Right renal cortex interstitium (tissue), 3 donors: ENCODE data around the gene ICAM4. TPM values are rescaled to one million over a fixed set of nuclear protein-coding genes. Genes with fewer than 3 reads are reported as not detected.
"Not testable (repeated sequence)": the region's sequence is repeated elsewhere in the genome, so short reads cannot be mapped to it uniquely, and the experiment has no call there.

Experiments
- DNase-seq, 3 donors: peaks; one replicate each; pipeline ENCODE4 v3.0.0-alpha.2; 2013; ENCODE audit warnings: low read depth in 3 of 3, low spot score in 2 of 3
- polyA plus RNA-seq, 3 donors: library from polyadenylated mRNA; unstranded; fragments of 120-200 nt; gene quantifications; one replicate each; pipeline ENCODE4 v1.2.1, GENCODE V29; 2013; ENCODE audit not compliant: insufficient read length in 3 of 3

The ICAM4 gene
- polyA plus RNA-seq, 3 donors = 0.21 to 0.55 TPM; not detected in 1

DNA sequence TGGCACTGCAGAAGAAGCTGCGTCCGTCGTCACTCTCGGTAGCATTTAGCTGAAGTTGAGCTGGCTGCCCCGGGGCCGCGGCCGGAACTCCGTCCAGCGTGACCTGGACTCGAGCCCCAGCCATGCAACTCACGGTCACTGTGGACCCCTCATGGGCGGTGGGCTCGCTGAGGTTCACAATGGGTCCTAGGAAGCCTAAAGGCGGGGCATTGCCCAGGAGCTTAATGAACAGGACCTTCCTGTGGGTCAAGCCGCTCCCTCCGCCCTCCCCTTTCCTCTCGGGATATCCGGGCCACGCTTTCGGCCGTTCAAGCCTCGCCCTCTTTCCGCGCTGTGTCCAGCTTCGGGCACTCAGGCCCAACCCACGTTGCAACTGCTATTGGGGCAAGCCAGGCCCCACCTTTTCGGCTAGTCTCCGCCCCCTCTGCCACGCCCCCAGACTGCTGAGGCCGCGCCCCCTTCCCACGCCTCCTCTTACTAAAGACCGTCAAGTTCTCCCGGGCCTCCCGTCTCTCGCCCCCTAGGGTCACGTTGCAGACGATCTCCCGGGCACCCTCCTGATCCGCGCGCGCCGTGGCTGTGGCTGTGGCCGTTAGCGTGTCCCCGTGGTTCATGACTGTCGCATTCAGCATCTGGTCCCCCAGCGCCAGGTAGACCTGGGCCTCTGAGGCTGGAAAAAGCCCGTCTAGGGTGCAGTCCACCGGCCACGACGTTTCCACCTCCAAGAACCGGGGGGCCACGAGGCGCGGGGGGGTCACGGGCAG lies 48.0 kb downstream of the ICAM4 start:
- DNase-seq = peak in 2 of 3 donors; percentile 65 to 82

DNA sequence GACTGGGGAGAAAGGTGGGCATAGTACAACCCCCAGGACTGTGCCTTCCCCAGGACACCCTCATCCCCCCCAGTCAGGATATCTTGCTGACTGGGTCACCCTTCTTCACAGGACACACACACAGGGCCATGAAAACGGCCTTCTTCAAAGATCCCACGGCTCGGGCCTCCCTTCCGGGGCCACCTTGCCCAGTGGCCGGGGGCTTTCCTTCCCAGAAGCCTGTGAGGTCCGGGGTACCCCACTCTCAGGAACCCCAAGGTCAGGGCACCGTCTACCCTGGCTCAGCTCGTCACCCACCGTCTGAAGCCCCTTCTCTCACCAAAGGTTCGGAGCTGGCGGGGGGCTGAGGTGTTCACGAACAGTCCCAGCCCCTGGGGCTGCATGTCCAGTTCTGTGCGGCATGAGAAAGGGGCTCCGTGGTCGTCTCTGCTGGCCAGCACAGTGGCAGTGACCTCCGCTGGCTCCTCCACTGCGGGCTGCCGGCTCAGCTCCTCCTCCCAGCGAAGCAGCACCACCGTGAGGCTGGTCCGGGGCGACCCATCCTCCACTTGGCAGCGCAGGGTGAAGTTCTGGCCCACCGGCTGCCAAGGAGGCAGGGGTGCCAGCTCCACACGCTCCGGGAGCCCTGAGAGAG lies 48.7 kb downstream of the ICAM4 start:
- no peak for DNase-seq

- DNase-seq = not testable (repeated sequence)
These were observed 50.0 kb downstream of the ICAM4 start for GRCh38 chr19:10336725-10337124.

Other genes starting within 250 kb of the ICAM4 start
- 10 to 100 TPM; 19.9 to 21.5 (median 20.8) TPM for gene SHFL, start 200.6 kb upstream of the ICAM4 start, polyA plus RNA-seq
- 1 to 10 TPM; 1.6 to 2.3 (median 2.0) TPM for gene ANGPTL6, start 184.3 kb upstream of the ICAM4 start, polyA plus RNA-seq
- gene PPAN, start 180.6 kb upstream of the ICAM4 start, polyA plus RNA-seq = 10 to 100 TPM; 25.6 to 31.1 (median 25.8) TPM
- 10 to 100 TPM in 2 of 3 donors, 1 to 10 TPM in 1; 8.9 to 11.6 (median 10.5) TPM for gene P2RY11, start 175.3 kb upstream of the ICAM4 start, polyA plus RNA-seq
- gene EIF3G, start 167.1 kb upstream of the ICAM4 start, polyA plus RNA-seq = 100 to 1,000 TPM; 186 to 204 (median 191) TPM
- 100 to 1,000 TPM in 2 of 3 donors, 10 to 100 TPM in 1; 99.0 to 106 (median 102) TPM for gene DNMT1, start 92.0 kb upstream of the ICAM4 start, polyA plus RNA-seq
- 10 to 100 TPM in 2 of 3 donors, 1 to 10 TPM in 1; 9.6 to 10.8 (median 10.2) TPM for gene S1PR2, start 55.6 kb upstream of the ICAM4 start, polyA plus RNA-seq
- gene MRPL4, start 34.7 kb upstream of the ICAM4 start, polyA plus RNA-seq = 10 to 100 TPM; 30.8 to 34.6 (median 30.8) TPM
- 1 to 10 TPM; 5.8 to 6.5 (median 6.3) TPM for gene ICAM1, start 15.8 kb upstream of the ICAM4 start, polyA plus RNA-seq
- gene ICAM5, start 3.0 kb downstream of the ICAM4 start, polyA plus RNA-seq = under 1 TPM; 0.08 to 0.18 (median 0.10) TPM
- 1 to 10 TPM; 2.9 to 3.9 (median 3.4) TPM for gene ZGLP1, start 22.9 kb downstream of the ICAM4 start, polyA plus RNA-seq
- gene FDX2, start 29.1 kb downstream of the ICAM4 start, polyA plus RNA-seq = 10 to 100 TPM; 15.4 to 19.3 (median 18.0) TPM
- gene RAVER1, start 46.6 kb downstream of the ICAM4 start, polyA plus RNA-seq = 10 to 100 TPM; 17.9 to 22.8 (median 22.6) TPM
- gene ICAM3, start 52.7 kb downstream of the ICAM4 start, polyA plus RNA-seq = 10 to 100 TPM in 1 of 3 donors, 1 to 10 TPM in 2; 7.4 to 10.7 (median 8.4) TPM
- 100 to 1,000 TPM in 1 of 3 donors, 10 to 100 TPM in 2; 96.7 to 100 (median 97.5) TPM for gene TYK2, start 93.6 kb downstream of the ICAM4 start, polyA plus RNA-seq
- 100 to 1,000 TPM; 141 to 150 (median 144) TPM for gene CDC37, start 116.6 kb downstream of the ICAM4 start, polyA plus RNA-seq
- 1 to 10 TPM; 1.7 to 2.8 (median 2.1) TPM for gene PDE4A, start 133.6 kb downstream of the ICAM4 start, polyA plus RNA-seq
- 10 to 100 TPM; 84.6 to 89.6 (median 89.1) TPM for gene KEAP1, start 216.4 kb downstream of the ICAM4 start, polyA plus RNA-seq
- gene S1PR5, start 230.5 kb downstream of the ICAM4 start, polyA plus RNA-seq = 1 to 10 TPM; 1.3 to 1.7 (median 1.5) TPM